GM18507 (cell line): ENCODE data around the gene UNC13C.

Source experiments
- DNase-seq: peaks from one replicate; pipeline ENCODE4 v3.0.0; 2011; ENCODE audit warnings: low read depth; ENCODE audit not compliant: insufficient read length; ENCODE audit errors: extremely low spot score
- FAIRE-seq: peaks from 2 replicates; lab custom pipeline; 2011; peaks lifted over from hg19 to GRCh38; lab: Jason Lieb, UNC

Gene UNC13C

GRCh38 chr15:54273928-54274327 lies 295.7 kb downstream of the UNC13C start:
- FAIRE-seq = no peak

GRCh38 chr15:54277834-54278233 lies 299.6 kb downstream of the UNC13C start:
- no peak for FAIRE-seq
- no peak for DNase-seq

More at GRCh38 chr15:54273928-54274327, 295.7 kb downstream of the UNC13C start:
- DNase-seq = no peak

- FAIRE-seq (no peak), DNase-seq (no peak)
Measured at GRCh38 chr15:54280726-54281125, 302.5 kb downstream of the UNC13C start.

GRCh38 chr15:54282228-54282836 lies 304.1 kb downstream of the UNC13C start:
- no peak for DNase-seq
- no peak for FAIRE-seq

GRCh38 chr15:54288049-54288448 lies 309.8 kb downstream of the UNC13C start:
- no peak for DNase-seq
- FAIRE-seq = no peak

- no peak for DNase-seq
- FAIRE-seq = peak; percentile 60
Measured at GRCh38 chr15:54289590-54290136, 311.4 kb downstream of the UNC13C start.

- FAIRE-seq = no peak
- DNase-seq = no peak
Measured at GRCh38 chr15:54298396-54298795, 320.2 kb downstream of the UNC13C start.

GRCh38 chr15:54304321-54304720 lies 326.1 kb downstream of the UNC13C start:
- DNase-seq (no peak), FAIRE-seq (no peak)

GRCh38 chr15:54305138-54305537 lies 326.9 kb downstream of the UNC13C start:
- DNase-seq (no peak), FAIRE-seq (no peak)

GRCh38 chr15:54307252-54307902 lies 329.1 kb downstream of the UNC13C start:
- FAIRE-seq (no peak), DNase-seq (no peak)

GRCh38 chr15:54307926-54308325 lies 329.7 kb downstream of the UNC13C start:
- no peak for FAIRE-seq

GRCh38 chr15:54312528-54312927 lies 334.3 kb downstream of the UNC13C start:
- DNase-seq (no peak), FAIRE-seq (no peak)

More at GRCh38 chr15:54307926-54308325, 329.7 kb downstream of the UNC13C start:
- no peak for DNase-seq

GRCh38 chr15:54321426-54321825 lies 343.2 kb downstream of the UNC13C start:
- DNase-seq (no peak), FAIRE-seq (no peak)

- DNase-seq = no peak
- no peak for FAIRE-seq
Measured at GRCh38 chr15:54322341-54322740, 344.1 kb downstream of the UNC13C start.

GRCh38 chr15:54345301-54345700 lies 367.1 kb downstream of the UNC13C start:
- DNase-seq (no peak), FAIRE-seq (no peak)

GRCh38 chr15:54345827-54346226 lies 367.6 kb downstream of the UNC13C start:
- FAIRE-seq (no peak), DNase-seq (no peak)

GRCh38 chr15:54347082-54347827 lies 369.0 kb downstream of the UNC13C start:
- FAIRE-seq (peak; percentile 50), DNase-seq (no peak)

GRCh38 chr15:54353726-54354125 lies 375.5 kb downstream of the UNC13C start:
- DNase-seq (no peak), FAIRE-seq (no peak)

GRCh38 chr15:54354341-54354740 lies 376.1 kb downstream of the UNC13C start:
- DNase-seq (no peak), FAIRE-seq (no peak)

- no peak for DNase-seq
- no peak for FAIRE-seq
Measured at GRCh38 chr15:54364961-54365360, 386.7 kb downstream of the UNC13C start.
